KMS-11 (cell line): ENCODE measurements around the gene HAAO.

Source experiments
- H2AFZ ChIP-seq: fragments of 200-600 bp; sonication (generic); 2 replicates; pipeline ENCODE4 v1.6.1; 2016; ENCODE audit warnings: antibody characterized with exemption, mixed run types, low read depth
- H3K27ac ChIP-seq: fragments of 200-600 bp; sonication (generic); 2 replicates; pipeline ENCODE4 v1.6.1; 2016; ENCODE audit warnings: mild to moderate bottlenecking, mixed run types
- H3K27me3 ChIP-seq: fragments of 200-600 bp; sonication (generic); 2 replicates; pipeline ENCODE4 v1.6.1; 2017; ENCODE audit warnings: mild to moderate bottlenecking, low read depth, mixed run types, moderate library complexity; ENCODE audit not compliant: insufficient read depth
- H3K36me3 ChIP-seq: fragments of 200-600 bp; sonication (generic); 2 replicates; pipeline ENCODE4 v1.6.1; 2017; ENCODE audit warnings: mild to moderate bottlenecking, mixed run types; ENCODE audit not compliant: insufficient read depth
- H3K4me1 ChIP-seq: fragments of 200-600 bp; sonication (generic); 2 replicates; pipeline ENCODE4 v1.6.1; 2016; ENCODE audit warnings: mild to moderate bottlenecking, low read depth, mixed run types; ENCODE audit not compliant: poor library complexity, severe bottlenecking
- H3K4me2 ChIP-seq: fragments of 200-600 bp; sonication (generic); 2 replicates; pipeline ENCODE4 v1.7.0; 2016; ENCODE audit warnings: mild to moderate bottlenecking, mixed run types
- H3K4me3 ChIP-seq: fragments of 200-600 bp; sonication (generic); IDR thresholded peaks from 2 replicates; pipeline ENCODE4 v1.6.1; 2017; ENCODE audit warnings: low read depth, low read length, mixed read lengths; ENCODE audit not compliant: insufficient read depth
- H3K79me2 ChIP-seq: fragments of 200-600 bp; sonication (generic); 2 replicates; pipeline ENCODE4 v1.6.1; 2016; ENCODE audit warnings: low read depth, mixed run types; ENCODE audit not compliant: insufficient read depth
- H3K9ac ChIP-seq: fragments of 200-600 bp; sonication (generic); 2 replicates; pipeline ENCODE4 v1.6.1; 2016; ENCODE audit warnings: mild to moderate bottlenecking, mixed run types
- H4K20me1 ChIP-seq: fragments of 200-600 bp; sonication (generic); 2 replicates; pipeline ENCODE4 v1.6.1; 2016; ENCODE audit warnings: mild to moderate bottlenecking, mixed run types; ENCODE audit not compliant: insufficient read depth
- CTCF ChIP-seq: fragments of 200-600 bp; sonication (generic); conservative IDR thresholded peaks from 2 replicates; pipeline ENCODE4 v1.6.1; 2017; ENCODE audit warnings: low read depth, mild to moderate bottlenecking, antibody characterized with exemption, low read length, moderate library complexity, mixed read lengths

Gene HAAO

DNA sequence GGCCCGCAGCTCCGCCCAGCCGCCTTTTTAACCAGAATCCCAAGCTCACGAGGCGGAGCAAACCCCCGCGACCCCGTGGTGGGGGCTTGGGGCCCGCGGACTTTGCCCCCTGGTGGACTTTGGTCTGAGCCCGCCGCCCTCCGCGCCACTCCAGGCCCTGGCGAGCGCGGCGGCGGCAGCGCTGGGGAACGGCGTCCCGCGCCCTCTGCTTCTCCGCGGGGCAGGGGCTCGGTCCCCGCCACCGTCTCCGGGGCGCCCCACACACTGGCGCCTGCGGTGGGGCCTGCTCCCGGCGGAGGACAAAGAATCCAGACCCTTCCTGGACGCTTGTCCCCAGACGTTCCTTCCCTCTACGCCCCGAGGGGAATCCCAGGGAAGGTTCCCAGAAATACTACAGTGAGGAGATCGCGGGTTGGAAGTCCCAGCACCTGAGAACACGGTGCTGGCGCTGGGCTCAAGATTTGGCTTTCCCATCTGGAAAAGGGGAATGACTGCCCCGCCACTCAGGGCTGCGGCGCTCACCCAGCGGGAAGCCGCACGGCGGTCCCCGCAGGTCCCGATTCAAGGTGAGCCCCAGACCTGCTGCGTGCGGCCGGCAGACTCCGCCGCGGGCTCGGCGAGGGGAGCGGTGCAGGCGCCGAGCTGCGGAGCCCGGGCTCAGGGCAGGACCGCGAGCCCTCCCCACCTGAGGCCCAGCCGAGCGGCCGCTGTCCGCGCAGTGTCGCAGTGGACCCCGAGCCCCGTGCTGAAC lies at the start of gene HAAO:
HAAO (minus strand) TSS at position 1 of the 751 bp plus-strand sequence. CDS start 47 bp downstream, outside the sequence.
- no peak within 1 kb of the TSS for H3K9ac ChIP-seq
- H3K27ac ChIP-seq, result no peak within 1 kb of the TSS
- no peak for TF ChIP-seq CTCF
- no peak within 1 kb of the TSS for H3K4me3 ChIP-seq
- no peak within 1 kb of the TSS for H2AFZ ChIP-seq
- H3K79me2 ChIP-seq, result no peaks in the 10 kb centered on the region
- no peaks in the 10 kb centered on the region for H3K27me3 ChIP-seq
- H3K4me2 ChIP-seq, result no peak within 1 kb of the TSS
- H3K4me1 ChIP-seq, result no peaks in the 10 kb centered on the region
- no peaks in the 10 kb centered on the region for H3K36me3 ChIP-seq
- H4K20me1 ChIP-seq, result no peaks in the 10 kb centered on the region

DNA sequence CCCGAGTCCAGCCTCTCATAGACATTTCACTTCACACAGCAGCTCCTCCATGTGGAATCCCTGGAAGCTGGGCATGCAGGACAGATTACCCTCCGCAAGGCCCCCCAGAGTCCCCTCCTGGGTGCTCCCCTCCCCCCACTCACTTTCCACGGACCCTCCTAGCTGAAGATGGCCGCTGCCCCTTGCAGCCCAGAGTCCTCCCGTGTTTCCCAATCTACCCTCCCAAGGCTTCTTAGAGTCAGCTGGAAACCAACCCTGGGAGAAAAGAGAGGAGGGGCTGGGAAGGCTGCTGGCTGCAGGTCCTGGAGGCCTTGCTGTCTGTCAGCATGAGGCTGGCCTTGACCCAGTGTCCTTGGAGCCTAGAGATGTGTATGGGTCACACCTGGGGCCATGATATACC lies 49.0 kb upstream of the HAAO start:
- no peak for TF ChIP-seq CTCF
- Histone ChIP-seq H3K36me3 (no peaks in the 10 kb centered on the region), H3K27ac (no peak overlapping the region), H3K4me3 (no peak overlapping the region), H3K79me2 (no peaks in the 10 kb centered on the region), H4K20me1 (no peaks in the 10 kb centered on the region), H3K4me2 (no peak overlapping the region), H2AFZ (no peak overlapping the region), H3K9ac (no peak overlapping the region), H3K4me1 (no peaks in the 10 kb centered on the region), H3K27me3 (no peaks in the 10 kb centered on the region)

- no peaks in the 10 kb centered on the region for H3K4me1 ChIP-seq
- no peaks in the 10 kb centered on the region for H3K27me3 ChIP-seq
- H2AFZ ChIP-seq, result no peak overlapping the region
- no peak overlapping the region for H3K4me3 ChIP-seq
- H3K4me2 ChIP-seq, result no peak overlapping the region
- no peaks in the 10 kb centered on the region for H3K79me2 ChIP-seq
- no peak for TF ChIP-seq CTCF
- no peak overlapping the region for H3K27ac ChIP-seq
- H3K36me3 ChIP-seq, result no peaks in the 10 kb centered on the region
- H4K20me1 ChIP-seq, result no peaks in the 10 kb centered on the region
- H3K9ac ChIP-seq, result no peak overlapping the region
Measured at GRCh38 chr2:42840760-42841159, 48.4 kb upstream of the HAAO start.

DNA sequence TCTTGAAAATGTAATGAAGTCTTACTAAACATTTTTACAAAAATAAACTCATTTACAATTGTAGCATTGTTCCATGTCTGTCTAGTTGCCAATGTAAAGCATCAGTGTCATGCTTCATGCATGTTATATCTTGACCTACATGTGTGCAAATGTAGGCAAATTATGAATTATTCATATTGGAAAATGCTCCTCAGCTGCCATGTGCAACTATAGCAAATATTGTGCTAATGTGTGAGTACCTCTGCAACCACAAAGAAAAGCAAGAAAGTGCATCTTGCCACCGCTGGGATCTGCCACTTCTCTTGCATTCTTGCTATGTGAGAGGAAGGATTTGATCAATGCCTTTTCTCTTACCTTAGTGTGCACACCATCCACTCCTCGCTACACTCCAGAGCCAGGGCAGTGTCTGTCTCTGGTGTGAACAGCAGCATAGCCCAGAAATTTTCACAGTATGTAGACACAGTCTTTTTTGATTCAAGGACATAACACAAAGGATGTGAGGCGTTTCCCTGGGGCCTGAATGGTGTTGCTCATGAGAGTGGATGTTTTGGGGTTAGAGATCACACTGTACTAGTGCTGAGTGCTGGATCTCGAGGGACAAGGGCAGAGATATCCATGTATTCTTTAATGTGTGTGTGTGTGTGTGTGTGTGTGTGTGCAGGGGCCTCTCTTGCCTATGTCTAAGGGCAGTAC lies 47.6 kb upstream of the HAAO start:
- H3K9ac ChIP-seq, result no peak overlapping the region
- no peak overlapping the region for H3K27ac ChIP-seq
- H2AFZ ChIP-seq, result no peak overlapping the region
- H3K4me1 ChIP-seq, result no peaks in the 10 kb centered on the region
- H3K4me3 ChIP-seq, result no peak overlapping the region
- no peak overlapping the region for H3K4me2 ChIP-seq
- no peaks in the 10 kb centered on the region for H3K79me2 ChIP-seq
- no peak for TF ChIP-seq CTCF
- H3K36me3 ChIP-seq, result no peaks in the 10 kb centered on the region
- no peaks in the 10 kb centered on the region for H3K27me3 ChIP-seq
- H4K20me1 ChIP-seq, result no peaks in the 10 kb centered on the region
